ENCODE results near the gene ILRUN.
"Not testable (repeated sequence)": the region's sequence is repeated elsewhere in the genome, so short reads cannot be mapped to it uniquely, and the experiment has no call there.

Gene ILRUN

DNA sequence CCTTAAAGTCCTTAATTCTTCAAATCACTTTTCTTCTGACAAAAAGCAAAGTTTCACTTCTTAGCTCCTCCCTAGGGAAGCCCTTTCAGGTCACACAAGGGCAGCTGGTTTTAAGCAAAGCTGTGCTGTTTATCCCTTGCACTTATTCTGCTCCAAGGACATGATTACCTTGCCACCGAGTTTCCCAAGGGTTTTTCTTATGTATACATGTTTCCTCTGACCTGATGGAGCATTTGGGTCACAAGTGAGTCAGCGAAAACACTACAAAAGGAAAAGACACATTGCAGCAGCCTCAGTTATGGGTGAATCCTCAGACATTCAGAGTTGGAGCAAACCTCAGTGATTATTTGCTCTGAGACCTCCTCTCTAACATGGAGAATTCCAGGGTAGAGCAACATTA lies 26.6 kb upstream of the ILRUN start:
- H4K20me1 ChIP-seq (ENCODE audit: insufficient read depth, low read length): no peaks in the 10 kb centered on the region
- no peak overlapping the region for H2AFZ ChIP-seq (ENCODE audit: low read length)
- H3F3A ChIP-seq (ENCODE audit: insufficient read depth, low read length): no peaks in the 10 kb centered on the region
- no peaks in the 10 kb centered on the region for H3K36me3 ChIP-seq (replicated peaks; ENCODE audit: insufficient read depth, low read length)
- no peaks in the 10 kb centered on the region for H3K27me3 ChIP-seq (replicated peaks; ENCODE audit: insufficient read depth, low read length)
- H3K4me3 ChIP-seq (ENCODE audit: low read length): no peak overlapping the region
- no peaks in the 10 kb centered on the region for H3K9me2 ChIP-seq (replicated peaks; ENCODE audit: insufficient read depth, low read length)
- no peaks in the 10 kb centered on the region for H3K4me1 ChIP-seq (ENCODE audit: low read length)
- TF ChIP-seq, protein P1, sequence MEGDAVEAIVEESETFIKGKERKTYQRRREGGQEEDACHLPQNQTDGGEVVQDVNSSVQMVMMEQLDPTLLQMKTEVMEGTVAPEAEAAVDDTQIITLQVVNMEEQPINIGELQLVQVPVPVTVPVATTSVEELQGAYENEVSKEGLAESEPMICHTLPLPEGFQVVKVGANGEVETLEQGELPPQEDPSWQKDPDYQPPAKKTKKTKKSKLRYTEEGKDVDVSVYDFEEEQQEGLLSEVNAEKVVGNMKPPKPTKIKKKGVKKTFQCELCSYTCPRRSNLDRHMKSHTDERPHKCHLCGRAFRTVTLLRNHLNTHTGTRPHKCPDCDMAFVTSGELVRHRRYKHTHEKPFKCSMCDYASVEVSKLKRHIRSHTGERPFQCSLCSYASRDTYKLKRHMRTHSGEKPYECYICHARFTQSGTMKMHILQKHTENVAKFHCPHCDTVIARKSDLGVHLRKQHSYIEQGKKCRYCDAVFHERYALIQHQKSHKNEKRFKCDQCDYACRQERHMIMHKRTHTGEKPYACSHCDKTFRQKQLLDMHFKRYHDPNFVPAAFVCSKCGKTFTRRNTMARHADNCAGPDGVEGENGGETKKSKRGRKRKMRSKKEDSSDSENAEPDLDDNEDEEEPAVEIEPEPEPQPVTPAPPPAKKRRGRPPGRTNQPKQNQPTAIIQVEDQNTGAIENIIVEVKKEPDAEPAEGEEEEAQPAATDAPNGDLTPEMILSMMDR (IDR thresholded peaks at IDR 0.05; ENCODE audit: low read length): no peak
- TF ChIP-seq EZH2 (optimal IDR thresholded peaks at IDR 0.05; ENCODE audit: low read depth, low read length): no peak
- TF ChIP-seq EZH2phosphoT487 (IDR thresholded peaks at IDR 0.05; ENCODE audit: low read length): no peak
- no peak overlapping the region for H3K9ac ChIP-seq (ENCODE audit: low read length)
- H3K79me2 ChIP-seq (ENCODE audit: low read length): no peaks in the 10 kb centered on the region
- no peaks in the 10 kb centered on the region for H3K9me3 ChIP-seq (replicated peaks; ENCODE audit: insufficient read depth, low read length)
- H3K4me2 ChIP-seq (ENCODE audit: low read depth, low read length): no peak overlapping the region
- H3K27ac ChIP-seq (ENCODE audit: low read length): no peak overlapping the region
- no peak for DNase-seq

DNA sequence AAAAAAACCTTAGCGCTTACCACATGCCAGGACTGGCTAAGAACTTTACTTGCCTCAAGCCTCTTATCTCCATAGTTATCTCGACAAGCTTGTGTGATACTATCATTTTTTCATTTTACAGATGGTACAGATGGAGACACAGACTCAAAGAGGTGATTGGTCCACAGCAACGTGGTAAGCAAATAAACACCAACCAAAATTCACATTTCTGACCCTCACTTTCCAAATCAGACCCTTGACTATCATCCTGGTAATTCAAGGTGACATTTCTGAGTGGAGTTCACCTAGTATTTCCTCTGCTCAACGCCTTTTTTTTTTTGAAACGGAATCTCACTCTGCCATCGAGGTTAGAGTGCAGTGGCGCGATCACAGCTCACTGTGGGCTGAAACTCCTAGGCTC lies 25.9 kb upstream of the ILRUN start:
- H3K79me2 ChIP-seq (ENCODE audit: low read length): no peaks in the 10 kb centered on the region
- no peak overlapping the region for H3K4me3 ChIP-seq (ENCODE audit: low read length)
- H2AFZ ChIP-seq (ENCODE audit: low read length): no peak overlapping the region
- no peaks in the 10 kb centered on the region for H3K27me3 ChIP-seq (replicated peaks; ENCODE audit: insufficient read depth, low read length)
- H3F3A ChIP-seq (ENCODE audit: insufficient read depth, low read length): no peaks in the 10 kb centered on the region
- DNase-seq: no peak
- no peak overlapping the region for H3K4me2 ChIP-seq (ENCODE audit: low read depth, low read length)
- no peaks in the 10 kb centered on the region for H4K20me1 ChIP-seq (ENCODE audit: insufficient read depth, low read length)
- TF ChIP-seq EZH2 (optimal IDR thresholded peaks at IDR 0.05; ENCODE audit: low read depth, low read length): no peak
- TF ChIP-seq EZH2phosphoT487 (IDR thresholded peaks at IDR 0.05; ENCODE audit: low read length): no peak
- TF ChIP-seq, protein P1 (IDR thresholded peaks at IDR 0.05; ENCODE audit: low read length): no peak
- H3K9ac ChIP-seq (ENCODE audit: low read length): no peak overlapping the region
- no peaks in the 10 kb centered on the region for H3K9me3 ChIP-seq (replicated peaks; ENCODE audit: insufficient read depth, low read length)
- no peak overlapping the region for H3K27ac ChIP-seq (ENCODE audit: low read length)
- H3K9me2 ChIP-seq (replicated peaks; ENCODE audit: insufficient read depth, low read length): no peaks in the 10 kb centered on the region
- no peaks in the 10 kb centered on the region for H3K4me1 ChIP-seq (ENCODE audit: low read length)
- no peaks in the 10 kb centered on the region for H3K36me3 ChIP-seq (replicated peaks; ENCODE audit: insufficient read depth, low read length)

DNA sequence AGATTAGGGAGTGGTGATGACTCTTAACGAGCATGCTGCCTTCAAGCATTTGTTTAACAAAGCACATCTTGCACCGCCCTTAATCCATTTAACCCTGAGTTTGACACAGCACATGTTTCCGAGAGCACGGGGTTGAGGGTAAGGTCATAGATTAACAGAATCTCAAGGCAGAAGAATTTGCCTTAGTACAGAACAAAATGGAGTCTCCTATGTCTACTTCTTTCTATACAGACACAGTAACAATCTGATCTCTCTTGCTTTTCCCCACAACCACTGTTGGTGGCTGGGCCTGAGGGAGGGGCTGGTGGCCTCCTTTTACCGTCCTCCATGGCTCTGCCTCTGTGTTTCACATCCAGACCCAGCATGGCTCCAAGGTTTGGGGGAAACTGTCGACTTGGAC lies 23.6 kb upstream of the ILRUN start:
- H3K4me3 ChIP-seq (ENCODE audit: low read length); H3K9me2 ChIP-seq (replicated peaks; ENCODE audit: insufficient read depth, low read length); H3K4me1 ChIP-seq (ENCODE audit: low read length); H3K79me2 ChIP-seq (ENCODE audit: low read length); H3K9ac ChIP-seq (ENCODE audit: low read length); DNase-seq; H2AFZ ChIP-seq (ENCODE audit: low read length); H3F3A ChIP-seq (ENCODE audit: insufficient read depth, low read length); H3K27ac ChIP-seq (ENCODE audit: low read length); H3K4me2 ChIP-seq (ENCODE audit: low read depth, low read length); H3K36me3 ChIP-seq (replicated peaks; ENCODE audit: insufficient read depth, low read length); H3K9me3 ChIP-seq (replicated peaks; ENCODE audit: insufficient read depth, low read length); H3K27me3 ChIP-seq (replicated peaks; ENCODE audit: insufficient read depth, low read length); H4K20me1 ChIP-seq (ENCODE audit: insufficient read depth, low read length): not testable (repeated sequence)

DNA sequence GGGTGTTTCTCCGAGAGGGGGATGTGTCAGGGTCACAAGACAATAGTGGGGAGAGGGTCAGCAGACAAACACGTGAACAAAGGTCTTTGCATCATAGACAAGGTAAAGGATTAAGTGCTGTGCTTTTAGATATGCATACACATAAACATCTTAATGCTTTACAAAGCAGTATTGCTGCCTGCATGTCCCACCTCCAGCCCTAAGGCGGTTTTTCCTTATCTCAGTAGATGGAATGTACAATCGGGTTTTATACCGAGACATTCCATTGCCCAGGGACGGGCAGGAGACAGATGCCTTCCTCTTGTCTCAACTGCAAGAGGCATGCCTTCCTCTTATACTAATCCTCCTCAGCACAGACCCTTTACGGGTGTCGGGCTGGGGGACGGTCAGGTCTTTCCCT lies 23.1 kb upstream of the ILRUN start:
- H4K20me1 ChIP-seq (ENCODE audit: insufficient read depth, low read length); H3K4me1 ChIP-seq (ENCODE audit: low read length); H3K9ac ChIP-seq (ENCODE audit: low read length); H3K4me3 ChIP-seq (ENCODE audit: low read length); H2AFZ ChIP-seq (ENCODE audit: low read length); H3K4me2 ChIP-seq (ENCODE audit: low read depth, low read length); DNase-seq; H3K9me2 ChIP-seq (replicated peaks; ENCODE audit: insufficient read depth, low read length); H3K79me2 ChIP-seq (ENCODE audit: low read length); H3K36me3 ChIP-seq (replicated peaks; ENCODE audit: insufficient read depth, low read length); H3K27me3 ChIP-seq (replicated peaks; ENCODE audit: insufficient read depth, low read length); H3F3A ChIP-seq (ENCODE audit: insufficient read depth, low read length); H3K9me3 ChIP-seq (replicated peaks; ENCODE audit: insufficient read depth, low read length); H3K27ac ChIP-seq (ENCODE audit: low read length): not testable (repeated sequence)
